Panc1 (cell line): ENCODE results near the gene STRN3. TPM values are rescaled to one million over a fixed set of nuclear protein-coding genes. Genes with fewer than 3 reads are reported as not detected.

Experiments
- ATAC-seq: fragments of 200-7000 bp; cut with Tn5 transposase; 2 replicates; pipeline ENCODE4 v1.9.1; 2020; ENCODE audit warnings: mild to moderate bottlenecking, moderate library complexity
- BruUV-seq: library from RNA; stranded (reverse); fragments of 400-500 nt; replicated peaks from 2 replicates; lab custom pipeline; 2021; lab: Mats Ljungman, UMichigan
- CTCF ChIA-PET: fragments of 300-600 bp; sonication (Branson Sonifier 250); formaldehyde crosslinking; loops from one replicate; lab custom pipeline; 2022; ENCODE audit warnings: antibody characterized with exemption; lab: Charles Lee
- POLR2A ChIA-PET: fragments of 300-600 bp; sonication (Branson Sonifier 250); formaldehyde crosslinking; loops from one replicate; lab custom pipeline; 2022; ENCODE audit warnings: antibody characterized with exemption; lab: Charles Lee
- DNase-seq: peaks from one replicate; pipeline ENCODE4 v3.0.0-alpha.2; 2010; ENCODE audit warnings: low read depth, low spot score
- H3K27ac ChIP-seq: 2 replicates; pipeline ENCODE4 v1.5.1; 2011; ENCODE audit warnings: mild to moderate bottlenecking, low read length, inconsistent platforms
- H3K27me3 ChIP-seq: fragments of 200-500 bp; sonication (Bioruptor generic); 2 replicates; pipeline ENCODE4 v1.6.0; 2014; ENCODE audit warnings: low read length, inconsistent platforms; ENCODE audit not compliant: control insufficient read depth, insufficient read depth
- H3K36me3 ChIP-seq: fragments of 200-500 bp; sonication (Bioruptor generic); 2 replicates; pipeline ENCODE4 v1.5.1; 2014; ENCODE audit warnings: inconsistent platforms, mild to moderate bottlenecking, low read length, moderate library complexity; ENCODE audit not compliant: control insufficient read depth, insufficient read depth
- H3K4me1 ChIP-seq: 2 replicates; pipeline ENCODE4 v1.5.1; 2011; ENCODE audit warnings: inconsistent platforms, mild to moderate bottlenecking, low read length, moderate library complexity; ENCODE audit not compliant: control insufficient read depth, insufficient read depth
- H3K4me3 ChIP-seq, 2 experiments: 2 replicates each; pipeline ENCODE4 v1.5.1; 2011 to 2012; ENCODE audit warnings: low read depth in 2 of 2, low read length in 2 of 2, mild to moderate bottlenecking in 2 of 2, inconsistent platforms in 1 of 2, moderate library complexity in 1 of 2
- H3K9me3 ChIP-seq: fragments of 200-500 bp; sonication (Bioruptor generic); 2 replicates; pipeline ENCODE4 v1.5.1; 2014; ENCODE audit warnings: low read depth, mild to moderate bottlenecking, inconsistent platforms, low read length, moderate library complexity; ENCODE audit not compliant: control insufficient read depth, insufficient read depth
- POLR2AphosphoS5 ChIP-seq: IDR thresholded peaks from 2 replicates; pipeline ENCODE4 v1.6.1; 2012; ENCODE audit warnings: mild to moderate bottlenecking, low read depth, low read length, moderate library complexity
- SIN3A ChIP-seq: IDR thresholded peaks from 2 replicates; pipeline ENCODE4 v1.6.1; 2012; ENCODE audit warnings: low read depth, mild to moderate bottlenecking, low read length, moderate library complexity, borderline replicate concordance; ENCODE audit not compliant: insufficient read depth
- TCF7L2 ChIP-seq: IDR thresholded peaks from 2 replicates; pipeline ENCODE4 v1.6.1; 2011; ENCODE audit warnings: mild to moderate bottlenecking, low read depth, low read length, inconsistent platforms
- in situ Hi-C: cut with HindIII; loops from 2 replicates; pipeline ENCODE4 v1.10.0; 2016; ENCODE audit warnings: low sequenced_read_pairs, low pct_unique_long_range_greater_than_20kb
- intact Hi-C: fragments of 100-400 bp; cut with micrococcal nuclease; formaldehyde crosslinking; loops from one replicate; pipeline ENCODE4 v1.10.0; 2022; ENCODE audit not compliant: unreplicated experiment
- total RNA-seq: library from RNA; stranded (reverse); gene quantifications from one replicate; pipeline ENCODE4 v1.2.1, GENCODE V29; 2021; ENCODE audit not compliant: unreplicated experiment
- TF ChIP-seq, protein P1 (sequence below), 2 experiments: IDR thresholded peaks; 2 replicates each; pipeline ENCODE4 v1.6.1; 2011 to 2012; ENCODE audit warnings: low read depth in 2 of 2, control low read depth in 1 of 2, low read length in 1 of 2, mild to moderate bottlenecking in 1 of 2, moderate library complexity in 1 of 2; ENCODE audit not compliant: insufficient read depth in 1 of 2
- TF ChIP-seq, protein P2 (sequence below): fragments of 450-650 bp; IDR thresholded peaks from 2 replicates; pipeline ENCODE4 v1.5.1; 2017; ENCODE audit warnings: mild to moderate bottlenecking

Gene STRN3
- total RNA-seq, 1 experiment from 2014 or later: 29.2 TPM

DNA sequence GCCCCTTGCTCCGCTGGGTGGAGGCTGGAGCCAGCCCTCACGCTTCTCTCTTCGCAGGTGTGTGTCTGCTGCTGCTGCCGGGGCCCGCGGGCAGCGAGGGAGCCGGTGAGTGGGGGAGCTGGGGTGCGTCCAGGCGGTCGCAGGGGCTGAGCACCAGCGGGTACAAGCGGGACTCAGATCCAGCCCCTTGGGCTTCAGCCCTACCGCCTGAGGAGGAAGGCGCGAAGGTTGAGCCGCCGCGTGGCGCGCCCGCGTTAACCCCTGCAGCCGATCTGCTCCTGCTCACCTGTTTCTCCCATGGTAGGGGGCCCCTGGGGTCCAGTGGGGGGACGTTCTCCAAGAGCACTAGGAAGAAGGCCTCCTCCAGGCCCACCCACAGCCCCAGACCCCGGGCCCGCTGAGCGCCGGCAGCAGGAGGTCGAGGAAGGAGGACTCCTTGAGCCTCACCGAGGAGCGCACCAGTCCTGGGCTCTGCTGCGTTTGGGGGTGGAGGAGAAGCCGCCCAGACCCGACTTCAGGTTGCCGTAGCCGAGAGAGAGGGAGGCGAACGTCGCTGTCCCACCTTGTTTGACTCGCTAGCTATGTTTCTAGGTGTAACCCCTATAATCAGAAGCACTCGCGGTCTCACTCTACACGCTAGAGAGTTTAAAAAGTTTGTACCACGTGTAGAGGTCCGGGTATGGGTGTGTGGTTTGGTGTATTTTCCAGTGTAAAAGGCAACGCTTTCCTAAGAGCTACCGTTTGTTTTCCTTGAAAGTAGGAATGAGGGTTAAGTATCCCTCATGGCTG lies 151.0 kb downstream of the STRN3 start:
- Histone ChIP-seq H3K27ac (no peak overlapping the region), H3K4me3 (peak overlapping the region; percentile 43 to 50), H3K4me1 (no peaks in the 10 kb centered on the region), H3K9me3 (no peaks in the 10 kb centered on the region), H3K27me3 (peaks cover 10% of the 10 kb centered on the region), H3K36me3 (no peaks in the 10 kb centered on the region)
- ChIA-PET POLR2A (no interaction called here), CTCF (no interaction called here)
- in situ Hi-C loops (no loop called here), intact Hi-C loops (no loop called here)
- BruUV-seq: no TSS peak
- no peak for DNase-seq
- no peak; the same call in 1 of the 2 replicates for ATAC-seq
- TF ChIP-seq, protein P1, sequence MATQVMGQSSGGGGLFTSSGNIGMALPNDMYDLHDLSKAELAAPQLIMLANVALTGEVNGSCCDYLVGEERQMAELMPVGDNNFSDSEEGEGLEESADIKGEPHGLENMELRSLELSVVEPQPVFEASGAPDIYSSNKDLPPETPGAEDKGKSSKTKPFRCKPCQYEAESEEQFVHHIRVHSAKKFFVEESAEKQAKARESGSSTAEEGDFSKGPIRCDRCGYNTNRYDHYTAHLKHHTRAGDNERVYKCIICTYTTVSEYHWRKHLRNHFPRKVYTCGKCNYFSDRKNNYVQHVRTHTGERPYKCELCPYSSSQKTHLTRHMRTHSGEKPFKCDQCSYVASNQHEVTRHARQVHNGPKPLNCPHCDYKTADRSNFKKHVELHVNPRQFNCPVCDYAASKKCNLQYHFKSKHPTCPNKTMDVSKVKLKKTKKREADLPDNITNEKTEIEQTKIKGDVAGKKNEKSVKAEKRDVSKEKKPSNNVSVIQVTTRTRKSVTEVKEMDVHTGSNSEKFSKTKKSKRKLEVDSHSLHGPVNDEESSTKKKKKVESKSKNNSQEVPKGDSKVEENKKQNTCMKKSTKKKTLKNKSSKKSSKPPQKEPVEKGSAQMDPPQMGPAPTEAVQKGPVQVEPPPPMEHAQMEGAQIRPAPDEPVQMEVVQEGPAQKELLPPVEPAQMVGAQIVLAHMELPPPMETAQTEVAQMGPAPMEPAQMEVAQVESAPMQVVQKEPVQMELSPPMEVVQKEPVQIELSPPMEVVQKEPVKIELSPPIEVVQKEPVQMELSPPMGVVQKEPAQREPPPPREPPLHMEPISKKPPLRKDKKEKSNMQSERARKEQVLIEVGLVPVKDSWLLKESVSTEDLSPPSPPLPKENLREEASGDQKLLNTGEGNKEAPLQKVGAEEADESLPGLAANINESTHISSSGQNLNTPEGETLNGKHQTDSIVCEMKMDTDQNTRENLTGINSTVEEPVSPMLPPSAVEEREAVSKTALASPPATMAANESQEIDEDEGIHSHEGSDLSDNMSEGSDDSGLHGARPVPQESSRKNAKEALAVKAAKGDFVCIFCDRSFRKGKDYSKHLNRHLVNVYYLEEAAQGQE (IDR thresholded peaks at IDR 0.05; ENCODE audit: insufficient read depth in 1 of 2, low read depth in 2 of 2, low read length in 1 of 2): no peak
- TF ChIP-seq POLR2AphosphoS5 (no peak), SIN3A (no peak)
- TF ChIP-seq, protein P2, sequence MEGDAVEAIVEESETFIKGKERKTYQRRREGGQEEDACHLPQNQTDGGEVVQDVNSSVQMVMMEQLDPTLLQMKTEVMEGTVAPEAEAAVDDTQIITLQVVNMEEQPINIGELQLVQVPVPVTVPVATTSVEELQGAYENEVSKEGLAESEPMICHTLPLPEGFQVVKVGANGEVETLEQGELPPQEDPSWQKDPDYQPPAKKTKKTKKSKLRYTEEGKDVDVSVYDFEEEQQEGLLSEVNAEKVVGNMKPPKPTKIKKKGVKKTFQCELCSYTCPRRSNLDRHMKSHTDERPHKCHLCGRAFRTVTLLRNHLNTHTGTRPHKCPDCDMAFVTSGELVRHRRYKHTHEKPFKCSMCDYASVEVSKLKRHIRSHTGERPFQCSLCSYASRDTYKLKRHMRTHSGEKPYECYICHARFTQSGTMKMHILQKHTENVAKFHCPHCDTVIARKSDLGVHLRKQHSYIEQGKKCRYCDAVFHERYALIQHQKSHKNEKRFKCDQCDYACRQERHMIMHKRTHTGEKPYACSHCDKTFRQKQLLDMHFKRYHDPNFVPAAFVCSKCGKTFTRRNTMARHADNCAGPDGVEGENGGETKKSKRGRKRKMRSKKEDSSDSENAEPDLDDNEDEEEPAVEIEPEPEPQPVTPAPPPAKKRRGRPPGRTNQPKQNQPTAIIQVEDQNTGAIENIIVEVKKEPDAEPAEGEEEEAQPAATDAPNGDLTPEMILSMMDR: no peak

DNA sequence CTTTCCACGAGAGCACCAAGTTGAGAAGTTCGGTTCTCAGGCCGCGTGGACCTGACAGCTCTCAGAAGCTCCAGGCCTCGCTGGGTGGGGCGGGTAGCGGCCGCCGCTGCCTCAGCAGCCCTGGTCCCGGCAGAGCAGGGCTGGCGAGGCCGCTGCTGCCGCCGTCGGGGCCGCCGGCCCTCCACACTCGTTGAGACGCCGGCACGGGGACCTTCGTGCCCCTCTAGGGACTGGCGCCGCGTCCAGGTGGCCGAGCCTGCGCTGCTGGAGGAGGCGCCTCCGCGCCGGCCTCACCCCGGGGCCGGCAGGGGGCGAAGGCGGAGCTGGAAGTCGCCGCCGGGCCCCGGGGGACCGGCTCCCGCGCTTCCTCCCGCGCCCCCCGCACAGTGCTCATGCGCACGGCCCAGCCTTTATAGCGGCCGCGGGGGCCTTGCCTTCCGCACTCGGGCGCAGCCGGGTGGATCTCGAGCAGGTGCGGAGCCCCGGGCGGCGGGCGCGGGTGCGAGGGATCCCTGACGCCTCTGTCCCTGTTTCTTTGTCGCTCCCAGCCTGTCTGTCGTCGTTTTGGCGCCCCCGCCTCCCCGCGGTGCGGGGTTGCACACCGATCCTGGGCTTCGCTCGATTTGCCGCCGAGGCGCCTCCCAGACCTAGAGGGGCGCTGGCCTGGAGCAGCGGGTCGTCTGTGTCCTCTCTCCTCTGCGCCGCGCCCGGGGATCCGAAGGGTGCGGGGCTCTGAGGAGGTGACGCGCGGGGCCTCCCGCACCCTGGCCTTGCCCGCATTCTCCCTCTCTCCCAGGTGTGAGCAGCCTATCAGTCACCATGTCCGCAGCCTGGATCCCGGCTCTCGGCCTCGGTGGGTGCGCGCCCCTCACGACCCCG lies 151.8 kb downstream of the STRN3 start, which contains the start of gene COCH:
Gene COCH (plus strand): TSS at position 440 of the 879 bp plus-strand sequence. CDS start 380 bp downstream, at position 820.
- no peaks in the 10 kb centered on the region for H3K4me1 ChIP-seq
- ChIA-PET CTCF (no interaction called here), POLR2A (no interaction called here)
- ATAC-seq (peak; percentile 84), DNase-seq (no peak)
- peak within 1 kb of the TSS; percentile 43 to 50 for H3K4me3 ChIP-seq
- BruUV-seq: no TSS peak
- TF ChIP-seq, protein P1 (IDR thresholded peaks at IDR 0.05; ENCODE audit: insufficient read depth in 1 of 2, low read depth in 2 of 2, low read length in 1 of 2): no peak
- TF ChIP-seq, protein P2: peak; percentile 58
- TF ChIP-seq TCF7L2: no peak
- TF ChIP-seq POLR2AphosphoS5: no peak
- H3K27ac ChIP-seq: no peak within 1 kb of the TSS
- no peaks in the 10 kb centered on the region for H3K36me3 ChIP-seq
- in situ Hi-C loops: no loop called here
- no peaks in the 10 kb centered on the region for H3K9me3 ChIP-seq
- intact Hi-C loops: no loop called here
- peaks cover 10% of the 10 kb centered on the region for H3K27me3 ChIP-seq
